WTC11 (cell line): Measurements from ENCODE around the gene IL25. TPM values are rescaled to one million over a fixed set of nuclear protein-coding genes. Genes with fewer than 3 reads are reported as not detected.

Source experiments
- ATAC-seq: fragments of 200-7000 bp; cut with Tn5 transposase; 2 replicates; pipeline ENCODE4 v1.10.0; 2021; ENCODE audit warnings: mild to moderate bottlenecking, moderate library complexity
- Bru-seq: library from RNA; stranded (reverse); fragments of 400-500 nt; gene quantifications from one replicate; lab custom pipeline; 2021; lab: Mats Ljungman, UMichigan
- CTCF ChIA-PET: fragments of 300-600 bp; sonication (Branson Sonifier 250); formaldehyde crosslinking; loops from one replicate; lab custom pipeline; 2021; ENCODE audit warnings: antibody characterized with exemption; lab: Charles Lee
- POLR2A ChIA-PET: fragments of 350-600 bp; sonication (Branson Sonifier 250); formaldehyde crosslinking; loops from one replicate; lab custom pipeline; 2021; ENCODE audit warnings: antibody characterized with exemption; lab: Charles Lee
- DNase-seq: peaks from one replicate; pipeline ENCODE4 v3.0.0; 2021; ENCODE audit warnings: low spot score
- H3K27ac Mint-ChIP-seq: 2 replicates; pipeline ENCODE4 v1.8.0; 2021; ENCODE audit warnings: mixed read lengths
- H3K27me3 Mint-ChIP-seq: 2 replicates; pipeline ENCODE4 v1.8.0; 2021; ENCODE audit warnings: low read depth, mild to moderate bottlenecking, moderate library complexity, mixed read lengths
- H3K36me3 Mint-ChIP-seq: 2 replicates; pipeline ENCODE4 v1.8.0; 2021; ENCODE audit warnings: mixed read lengths
- H3K4me1 Mint-ChIP-seq: 2 replicates; pipeline ENCODE4 v1.8.0; 2022; ENCODE audit warnings: mixed read lengths
- H3K4me3 Mint-ChIP-seq: 2 replicates; pipeline ENCODE4 v1.8.0; 2021; ENCODE audit warnings: mild to moderate bottlenecking, moderate library complexity, mixed read lengths
- H3K9me3 Mint-ChIP-seq: 2 replicates; pipeline ENCODE4 v1.8.0; 2021; ENCODE audit warnings: mixed read lengths
- GABPB1 ChIP-seq: sonication (generic); formaldehyde crosslinking; IDR thresholded peaks from 2 replicates; pipeline ENCODE4 v1.8.1; 2023; ENCODE audit warnings: mild to moderate bottlenecking, missing genetic modification reagents
- GTF2I ChIP-seq: fragments of 250-450 bp; sonication (Bioruptor Pico); conservative IDR thresholded peaks from 2 replicates; pipeline ENCODE4 v1.4.0; 2021; ENCODE audit warnings: mild to moderate bottlenecking
- NR2C2 ChIP-seq: sonication (generic); formaldehyde crosslinking; IDR thresholded peaks from 2 replicates; pipeline ENCODE4 v1.8.0; 2022; ENCODE audit warnings: mild to moderate bottlenecking, missing genetic modification reagents
- PREB ChIP-seq: sonication (generic); formaldehyde crosslinking; IDR thresholded peaks from 2 replicates; pipeline ENCODE4 v1.8.1; 2022; ENCODE audit warnings: mild to moderate bottlenecking, missing genetic modification reagents, moderate library complexity, borderline replicate concordance
- PRRX2 ChIP-seq: fragments of 250-450 bp; sonication (Bioruptor Pico); IDR thresholded peaks from 2 replicates; pipeline ENCODE4 v1.8.0; 2021; ENCODE audit warnings: mild to moderate bottlenecking
- TP53 ChIP-seq: sonication (generic); formaldehyde crosslinking; IDR thresholded peaks from 2 replicates; pipeline ENCODE4 v1.8.1; 2023; ENCODE audit warnings: mild to moderate bottlenecking, missing genetic modification reagents
- ZMAT4 ChIP-seq: fragments of 250-450 bp; sonication (Bioruptor Pico); IDR thresholded peaks from 2 replicates; pipeline ENCODE4 v1.9.0; 2021; ENCODE audit warnings: mild to moderate bottlenecking
- ZNF219 ChIP-seq: sonication (generic); formaldehyde crosslinking; IDR thresholded peaks from 2 replicates; pipeline ENCODE4 v1.8.0; 2023; ENCODE audit warnings: missing genetic modification reagents, mild to moderate bottlenecking, borderline replicate concordance
- ZNF232 ChIP-seq: sonication (generic); formaldehyde crosslinking; IDR thresholded peaks from 2 replicates; pipeline ENCODE4 v1.8.0; 2022; ENCODE audit warnings: mild to moderate bottlenecking, missing genetic modification reagents
- ZNF263 ChIP-seq: sonication (generic); formaldehyde crosslinking; IDR thresholded peaks from 2 replicates; pipeline ENCODE4 v1.8.1; 2022; ENCODE audit warnings: low read depth, mild to moderate bottlenecking, moderate library complexity, missing genetic modification reagents
- ZNF396 ChIP-seq: fragments of 250-450 bp; sonication (Bioruptor Pico); IDR thresholded peaks from 2 replicates; pipeline ENCODE4 v1.8.0; 2021; ENCODE audit warnings: mild to moderate bottlenecking, moderate library complexity, borderline replicate concordance
- ZNF416 ChIP-seq: fragments of 250-450 bp; sonication (Bioruptor Pico); IDR thresholded peaks from 2 replicates; pipeline ENCODE4 v1.9.0; 2021; ENCODE audit warnings: mild to moderate bottlenecking, inconsistent platforms
- long read RNA-seq, 3 experiments: library from RNA in 1 of 3; library from capped mRNA in 1 of 3; library from polyadenylated mRNA in 1 of 3; unstranded in 2 of 3; stranded (forward) in 1 of 3; transcript quantifications; one replicate each; pipeline ENCODE4 v2.0.0, GENCODE V29; 2021
- total RNA-seq: library from RNA; stranded (reverse); gene quantifications from 3 replicates; pipeline ENCODE4 v1.2.3, GENCODE V29; 2021
- TF ChIP-seq, protein P1 (sequence below): sonication (generic); formaldehyde crosslinking; IDR thresholded peaks from 2 replicates; pipeline ENCODE4 v1.8.1; 2022; ENCODE audit warnings: low read depth, missing genetic modification reagents, borderline replicate concordance
- TF ChIP-seq, protein P2 (sequence below): fragments of 250-450 bp; sonication (Bioruptor Pico); IDR thresholded peaks from 2 replicates; pipeline ENCODE4 v1.9.0; 2021; ENCODE audit warnings: mild to moderate bottlenecking, borderline replicate concordance
- TF ChIP-seq, protein P3 (sequence below): sonication (generic); formaldehyde crosslinking; IDR thresholded peaks from 2 replicates; pipeline ENCODE4 v1.8.1; 2022; ENCODE audit warnings: low read depth, mild to moderate bottlenecking, moderate library complexity, missing genetic modification reagents, borderline replicate concordance

IL25 gene
- total RNA-seq: 0.24 TPM in 1 of 3 replicates, not detected in the others
- percentile 14 among the genes with signal in this experiment for Bru-seq, nascent RNA
- long read RNA-seq, experiment 1: 0 reads
- long read RNA-seq, experiment 2: 0 reads
- long read RNA-seq, experiment 3: 0 reads

DNA sequence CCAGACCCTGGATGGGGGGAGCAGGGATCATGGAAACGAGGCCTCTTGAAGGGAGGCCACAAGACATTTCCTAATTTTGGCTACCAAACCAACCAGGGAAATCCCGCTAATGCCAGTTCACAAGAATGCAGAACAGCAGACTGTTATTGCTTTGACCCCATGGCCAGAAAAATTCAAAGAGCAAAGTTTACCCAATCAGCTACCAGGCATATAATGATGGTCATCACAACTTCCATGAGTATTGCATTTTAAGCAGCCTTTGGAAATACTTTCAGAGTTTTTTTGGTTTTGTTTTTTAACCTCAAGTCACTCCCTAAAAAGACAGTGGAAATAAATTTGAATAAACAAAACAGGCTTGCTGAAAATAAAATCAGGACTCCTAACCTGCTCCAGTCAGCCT, at the start of gene IL25:
TSS of gene IL25 (plus strand) at position 301 of the 400 bp plus-strand sequence.
- DNase-seq: no peak
- no peak within 1 kb of the TSS for H3K27ac Mint-ChIP-seq
- no peaks in the 10 kb centered on the region for H3K9me3 Mint-ChIP-seq
- peaks cover 66% of the 10 kb centered on the region for H3K27me3 Mint-ChIP-seq
- ChIA-PET POLR2A (interaction anchor here (0.7 kb wide), 1 partner anchor 1962 kb away, joined by 3 read pairs; no protein-coding TSS in a partner anchor), CTCF (interaction anchor here (1.0 to 7.7 kb wide), 2 partner anchors 9 to 24 kb away, joined by 3 to 82 read pairs; no protein-coding TSS in a partner anchor)
- no peak for ATAC-seq
- H3K4me1 Mint-ChIP-seq: peaks cover 7% of the 10 kb centered on the region
- no peaks in the 10 kb centered on the region for H3K36me3 Mint-ChIP-seq
- no peak for TF ChIP-seq NR2C2 (CRISPR knock-in tag)
- no peak for TF ChIP-seq ZNF232 (CRISPR knock-in tag)
- TF ChIP-seq, protein P1, sequence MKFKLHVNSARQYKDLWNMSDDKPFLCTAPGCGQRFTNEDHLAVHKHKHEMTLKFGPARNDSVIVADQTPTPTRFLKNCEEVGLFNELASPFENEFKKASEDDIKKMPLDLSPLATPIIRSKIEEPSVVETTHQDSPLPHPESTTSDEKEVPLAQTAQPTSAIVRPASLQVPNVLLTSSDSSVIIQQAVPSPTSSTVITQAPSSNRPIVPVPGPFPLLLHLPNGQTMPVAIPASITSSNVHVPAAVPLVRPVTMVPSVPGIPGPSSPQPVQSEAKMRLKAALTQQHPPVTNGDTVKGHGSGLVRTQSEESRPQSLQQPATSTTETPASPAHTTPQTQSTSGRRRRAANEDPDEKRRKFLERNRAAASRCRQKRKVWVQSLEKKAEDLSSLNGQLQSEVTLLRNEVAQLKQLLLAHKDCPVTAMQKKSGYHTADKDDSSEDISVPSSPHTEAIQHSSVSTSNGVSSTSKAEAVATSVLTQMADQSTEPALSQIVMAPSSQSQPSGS (CRISPR knock-in tag): no peak
- TF ChIP-seq ZNF219 (CRISPR knock-in tag): no peak
- TF ChIP-seq, protein P2, sequence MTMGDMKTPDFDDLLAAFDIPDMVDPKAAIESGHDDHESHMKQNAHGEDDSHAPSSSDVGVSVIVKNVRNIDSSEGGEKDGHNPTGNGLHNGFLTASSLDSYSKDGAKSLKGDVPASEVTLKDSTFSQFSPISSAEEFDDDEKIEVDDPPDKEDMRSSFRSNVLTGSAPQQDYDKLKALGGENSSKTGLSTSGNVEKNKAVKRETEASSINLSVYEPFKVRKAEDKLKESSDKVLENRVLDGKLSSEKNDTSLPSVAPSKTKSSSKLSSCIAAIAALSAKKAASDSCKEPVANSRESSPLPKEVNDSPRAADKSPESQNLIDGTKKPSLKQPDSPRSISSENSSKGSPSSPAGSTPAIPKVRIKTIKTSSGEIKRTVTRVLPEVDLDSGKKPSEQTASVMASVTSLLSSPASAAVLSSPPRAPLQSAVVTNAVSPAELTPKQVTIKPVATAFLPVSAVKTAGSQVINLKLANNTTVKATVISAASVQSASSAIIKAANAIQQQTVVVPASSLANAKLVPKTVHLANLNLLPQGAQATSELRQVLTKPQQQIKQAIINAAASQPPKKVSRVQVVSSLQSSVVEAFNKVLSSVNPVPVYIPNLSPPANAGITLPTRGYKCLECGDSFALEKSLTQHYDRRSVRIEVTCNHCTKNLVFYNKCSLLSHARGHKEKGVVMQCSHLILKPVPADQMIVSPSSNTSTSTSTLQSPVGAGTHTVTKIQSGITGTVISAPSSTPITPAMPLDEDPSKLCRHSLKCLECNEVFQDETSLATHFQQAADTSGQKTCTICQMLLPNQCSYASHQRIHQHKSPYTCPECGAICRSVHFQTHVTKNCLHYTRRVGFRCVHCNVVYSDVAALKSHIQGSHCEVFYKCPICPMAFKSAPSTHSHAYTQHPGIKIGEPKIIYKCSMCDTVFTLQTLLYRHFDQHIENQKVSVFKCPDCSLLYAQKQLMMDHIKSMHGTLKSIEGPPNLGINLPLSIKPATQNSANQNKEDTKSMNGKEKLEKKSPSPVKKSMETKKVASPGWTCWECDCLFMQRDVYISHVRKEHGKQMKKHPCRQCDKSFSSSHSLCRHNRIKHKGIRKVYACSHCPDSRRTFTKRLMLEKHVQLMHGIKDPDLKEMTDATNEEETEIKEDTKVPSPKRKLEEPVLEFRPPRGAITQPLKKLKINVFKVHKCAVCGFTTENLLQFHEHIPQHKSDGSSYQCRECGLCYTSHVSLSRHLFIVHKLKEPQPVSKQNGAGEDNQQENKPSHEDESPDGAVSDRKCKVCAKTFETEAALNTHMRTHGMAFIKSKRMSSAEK: no peak
- H3K4me3 Mint-ChIP-seq: no peak within 1 kb of the TSS

GRCh38 chr14:23323838-23324454, 48.7 kb upstream of the IL25 start:
- ATAC-seq (no peak), DNase-seq (no peak)
- Mint-ChIP-seq H3K27ac (peak overlapping the region; percentile 65; the same call in 1 of the 2 replicates), H3K36me3 (peaks cover 46% of the 10 kb centered on the region), H3K4me1 (peaks cover 26% of the 10 kb centered on the region), H3K4me3 (no peak overlapping the region), H3K9me3 (no peaks in the 10 kb centered on the region), H3K27me3 (no peaks in the 10 kb centered on the region)
- TF ChIP-seq GABPB1 (CRISPR knock-in tag) (no peak), ZNF396 (CRISPR knock-in tag) (no peak), ZNF416 (no peak), ZNF263 (CRISPR knock-in tag) (no peak), ZMAT4 (CRISPR knock-in tag) (no peak), GTF2I (CRISPR knock-in tag) (no peak), PRRX2 (CRISPR knock-in tag) (no peak), ZNF219 (CRISPR knock-in tag) (no peak), TP53 (CRISPR knock-in tag) (no peak), PREB (CRISPR knock-in tag) (no peak), ZNF232 (CRISPR knock-in tag) (no peak)
- TF ChIP-seq, protein P3, sequence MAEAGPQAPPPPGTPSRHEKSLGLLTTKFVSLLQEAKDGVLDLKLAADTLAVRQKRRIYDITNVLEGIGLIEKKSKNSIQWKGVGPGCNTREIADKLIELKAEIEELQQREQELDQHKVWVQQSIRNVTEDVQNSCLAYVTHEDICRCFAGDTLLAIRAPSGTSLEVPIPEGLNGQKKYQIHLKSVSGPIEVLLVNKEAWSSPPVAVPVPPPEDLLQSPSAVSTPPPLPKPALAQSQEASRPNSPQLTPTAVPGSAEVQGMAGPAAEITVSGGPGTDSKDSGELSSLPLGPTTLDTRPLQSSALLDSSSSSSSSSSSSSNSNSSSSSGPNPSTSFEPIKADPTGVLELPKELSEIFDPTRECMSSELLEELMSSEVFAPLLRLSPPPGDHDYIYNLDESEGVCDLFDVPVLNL (CRISPR knock-in tag): no peak
- ChIA-PET POLR2A (no interaction called here), CTCF (interaction anchor here (1.3 to 1.7 kb wide), 2 partner anchors 56 to 59 kb away, joined by 3 to 7 read pairs; no protein-coding TSS in a partner anchor)
